Type B pancreatic cell (in vitro differentiated cells): ENCODE measurements around the gene ZNF438. TPM values are rescaled to one million over a fixed set of nuclear protein-coding genes. Genes with fewer than 3 reads are reported as not detected.
"Not testable (repeated sequence)": the region's sequence is repeated elsewhere in the genome, so short reads cannot be mapped to it uniquely, and the experiment has no call there.

Experiments
- DNase-seq: peaks from one replicate; pipeline ENCODE4 v3.0.0; 2021; ENCODE audit warnings: mixed read lengths; ENCODE audit not compliant: unreplicated experiment; ENCODE audit errors: extremely low spot score
- H3K27ac Mint-ChIP-seq: 2 replicates; pipeline ENCODE4 v1.8.0; 2021; ENCODE audit warnings: mild to moderate bottlenecking, mixed read lengths
- H3K27me3 Mint-ChIP-seq: 2 replicates; pipeline ENCODE4 v1.8.0; 2021; ENCODE audit warnings: mixed read lengths
- H3K36me3 Mint-ChIP-seq: 2 replicates; pipeline ENCODE4 v1.8.0; 2021; ENCODE audit warnings: mixed read lengths
- H3K4me1 Mint-ChIP-seq: one replicate; pipeline ENCODE4 v1.8.0; 2021; ENCODE audit warnings: mixed read lengths; ENCODE audit not compliant: unreplicated experiment
- H3K4me3 Mint-ChIP-seq: 2 replicates; pipeline ENCODE4 v1.8.0; 2021; ENCODE audit warnings: mild to moderate bottlenecking, mixed read lengths
- H3K9me3 Mint-ChIP-seq: 2 replicates; pipeline ENCODE4 v1.8.0; 2021; ENCODE audit warnings: mixed read lengths
- total RNA-seq: library from RNA; stranded (reverse); gene quantifications from 2 replicates; pipeline ENCODE4 v1.2.1, GENCODE V29; 2021; ENCODE audit warnings: low replicate concordance
- TF ChIP-seq, protein P1 (sequence below): fragments of 200-600 bp; sonication (generic); conservative IDR thresholded peaks from 2 replicates; pipeline ENCODE4 v1.5.0; 2021; ENCODE audit warnings: antibody characterized with exemption, mild to moderate bottlenecking

The ZNF438 gene
- total RNA-seq, 1 donor from 2014 or later: 3.7 TPM

DNA sequence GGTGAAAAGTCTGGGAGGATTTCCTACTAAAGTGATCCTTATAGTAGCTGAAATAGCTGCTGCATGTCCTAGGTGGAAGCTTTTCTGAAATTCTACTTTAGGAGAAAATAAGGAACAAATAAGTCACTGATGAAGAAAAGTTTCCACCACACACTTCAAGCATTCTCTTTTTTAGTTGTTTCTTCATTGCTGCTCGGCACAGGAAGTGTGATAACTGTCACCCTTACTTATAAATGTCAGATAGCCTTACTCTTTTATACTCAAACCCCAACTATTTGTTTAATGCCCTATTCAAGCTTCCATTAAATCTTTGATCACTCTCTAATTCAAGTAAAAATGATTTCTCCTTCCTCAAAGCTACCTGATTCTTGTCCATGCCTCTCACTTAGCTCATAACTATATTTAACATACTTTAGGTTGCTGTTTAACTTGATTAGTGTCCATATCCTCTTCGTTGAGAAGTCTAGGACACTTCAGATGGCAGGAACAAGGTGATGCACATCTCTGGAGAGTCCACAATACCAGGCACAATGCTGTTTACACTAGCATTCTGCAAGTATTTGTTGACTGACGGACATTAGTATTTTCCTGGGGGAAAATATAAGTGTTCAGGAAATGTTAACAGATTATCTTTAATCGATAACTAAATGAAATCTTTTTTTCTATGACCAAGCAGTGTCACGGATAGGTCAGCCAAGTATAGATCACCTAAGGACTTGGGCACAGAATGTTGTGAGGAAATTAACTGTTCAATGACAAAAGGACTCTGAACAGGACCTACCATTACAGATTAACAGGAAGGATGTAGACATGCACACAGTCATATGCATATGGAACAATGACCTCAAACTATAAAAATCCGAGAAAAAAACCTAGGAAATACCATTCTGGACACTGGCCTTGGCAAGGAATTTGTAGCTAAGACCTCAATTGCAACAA lies 67.4 kb downstream of the ZNF438 start:
- Mint-ChIP-seq H3K4me3 (no peak overlapping the region), H3K27ac (no peak overlapping the region), H3K9me3 (peaks cover 4% of the 10 kb centered on the region), H3K4me1 (peaks cover 8% of the 10 kb centered on the region), H3K36me3 (no peaks in the 10 kb centered on the region), H3K27me3 (no peaks in the 10 kb centered on the region)
- no peak for DNase-seq
- TF ChIP-seq, protein P1, sequence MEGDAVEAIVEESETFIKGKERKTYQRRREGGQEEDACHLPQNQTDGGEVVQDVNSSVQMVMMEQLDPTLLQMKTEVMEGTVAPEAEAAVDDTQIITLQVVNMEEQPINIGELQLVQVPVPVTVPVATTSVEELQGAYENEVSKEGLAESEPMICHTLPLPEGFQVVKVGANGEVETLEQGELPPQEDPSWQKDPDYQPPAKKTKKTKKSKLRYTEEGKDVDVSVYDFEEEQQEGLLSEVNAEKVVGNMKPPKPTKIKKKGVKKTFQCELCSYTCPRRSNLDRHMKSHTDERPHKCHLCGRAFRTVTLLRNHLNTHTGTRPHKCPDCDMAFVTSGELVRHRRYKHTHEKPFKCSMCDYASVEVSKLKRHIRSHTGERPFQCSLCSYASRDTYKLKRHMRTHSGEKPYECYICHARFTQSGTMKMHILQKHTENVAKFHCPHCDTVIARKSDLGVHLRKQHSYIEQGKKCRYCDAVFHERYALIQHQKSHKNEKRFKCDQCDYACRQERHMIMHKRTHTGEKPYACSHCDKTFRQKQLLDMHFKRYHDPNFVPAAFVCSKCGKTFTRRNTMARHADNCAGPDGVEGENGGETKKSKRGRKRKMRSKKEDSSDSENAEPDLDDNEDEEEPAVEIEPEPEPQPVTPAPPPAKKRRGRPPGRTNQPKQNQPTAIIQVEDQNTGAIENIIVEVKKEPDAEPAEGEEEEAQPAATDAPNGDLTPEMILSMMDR: no peak

DNA sequence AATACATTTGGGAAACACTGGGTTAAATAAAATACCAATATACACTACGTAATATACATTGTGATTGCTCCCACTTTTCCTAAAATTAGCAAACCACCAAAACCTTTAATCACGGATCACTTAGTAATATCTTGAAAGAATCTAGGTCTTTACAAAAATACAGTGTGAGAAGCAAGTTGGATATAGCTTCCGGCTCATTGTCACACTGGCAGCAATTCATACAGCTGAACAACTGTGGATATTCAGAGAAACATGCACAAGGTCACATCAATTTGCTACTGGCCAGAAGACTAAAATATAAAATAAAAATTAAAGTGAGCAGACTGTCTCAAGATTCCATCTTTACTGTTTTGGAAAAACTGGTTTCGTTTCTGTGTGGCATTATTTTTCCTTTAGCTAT lies 69.1 kb downstream of the ZNF438 start:
- Mint-ChIP-seq H3K36me3 (no peaks in the 10 kb centered on the region), H3K9me3 (peaks cover 4% of the 10 kb centered on the region), H3K27me3 (no peaks in the 10 kb centered on the region), H3K4me3 (no peak overlapping the region), H3K27ac (no peak overlapping the region), H3K4me1 (peaks cover 6% of the 10 kb centered on the region)
- TF ChIP-seq, protein P1: no peak
- no peak for DNase-seq

DNA sequence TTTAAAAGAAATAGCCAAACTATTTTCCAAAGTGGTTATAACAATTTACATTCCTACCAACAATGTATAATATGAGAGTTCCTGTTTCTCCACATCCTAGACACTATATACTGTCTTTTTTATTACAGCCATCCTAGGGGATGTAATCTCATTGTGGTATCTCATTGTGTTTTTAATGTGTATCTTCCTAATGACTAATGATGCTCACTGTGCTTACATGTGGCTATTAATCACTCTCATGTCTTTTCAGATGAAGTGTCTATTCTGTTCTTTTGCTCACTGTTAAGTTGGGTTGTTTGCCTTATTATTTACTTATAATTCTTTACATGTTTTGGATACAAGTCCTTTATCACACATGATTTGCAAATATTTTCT lies 71.8 kb downstream of the ZNF438 start:
- no peak overlapping the region for H3K27ac Mint-ChIP-seq
- H3K4me1 Mint-ChIP-seq: no peaks in the 10 kb centered on the region
- TF ChIP-seq, protein P1: no peak
- no peak overlapping the region for H3K4me3 Mint-ChIP-seq
- no peak for DNase-seq
- no peaks in the 10 kb centered on the region for H3K27me3 Mint-ChIP-seq
- peaks cover 13% of the 10 kb centered on the region for H3K9me3 Mint-ChIP-seq
- H3K36me3 Mint-ChIP-seq: no peaks in the 10 kb centered on the region

DNA sequence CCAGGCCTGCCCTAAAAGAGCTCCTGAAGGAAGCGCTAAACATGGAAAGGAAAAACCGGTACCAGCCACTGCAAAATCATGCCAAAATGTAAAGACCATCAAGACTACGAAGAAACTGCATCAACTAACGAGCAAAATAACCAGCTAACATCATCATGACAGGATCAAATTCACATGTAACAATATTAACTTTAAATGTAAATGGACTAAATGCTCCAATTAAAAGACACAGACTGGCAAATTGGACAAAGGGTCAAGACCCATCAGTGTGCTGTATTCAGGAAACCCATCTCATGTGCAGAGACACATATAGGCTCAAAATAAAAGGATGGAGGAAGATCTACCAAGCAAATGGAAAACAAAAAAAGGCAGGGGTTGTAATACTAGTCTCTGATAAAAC lies 82.4 kb downstream of the ZNF438 start:
- H3K4me1 Mint-ChIP-seq, DNase-seq, H3K36me3 Mint-ChIP-seq, H3K4me3 Mint-ChIP-seq, H3K9me3 Mint-ChIP-seq, H3K27ac Mint-ChIP-seq, H3K27me3 Mint-ChIP-seq: not testable (repeated sequence)

DNA sequence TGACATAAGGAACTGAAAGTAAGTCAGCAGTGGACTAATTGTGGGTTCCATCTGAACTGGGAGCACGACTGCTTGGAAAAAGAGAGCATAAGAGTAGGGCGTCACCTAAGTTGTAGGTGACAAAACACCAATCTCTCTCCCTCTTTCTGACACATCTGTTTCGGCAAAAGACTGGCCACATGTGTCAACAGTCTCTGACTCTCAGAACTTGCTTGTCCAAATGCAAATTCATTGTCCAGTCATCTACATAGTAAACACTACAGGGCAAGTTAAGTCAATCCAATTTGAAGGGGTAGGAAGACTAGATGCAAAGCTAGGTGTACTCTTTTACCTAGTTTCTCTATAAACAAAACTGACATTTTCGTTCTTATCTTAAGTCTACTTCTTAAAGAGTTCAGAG lies 87.7 kb downstream of the ZNF438 start:
- TF ChIP-seq, protein P1: no peak
- no peak overlapping the region for H3K4me3 Mint-ChIP-seq
- no peak for DNase-seq
- no peaks in the 10 kb centered on the region for H3K27me3 Mint-ChIP-seq
- peaks cover 3% of the 10 kb centered on the region for H3K36me3 Mint-ChIP-seq
- no peak overlapping the region for H3K27ac Mint-ChIP-seq
- peaks cover 6% of the 10 kb centered on the region for H3K9me3 Mint-ChIP-seq
- H3K4me1 Mint-ChIP-seq: peaks cover 5% of the 10 kb centered on the region

DNA sequence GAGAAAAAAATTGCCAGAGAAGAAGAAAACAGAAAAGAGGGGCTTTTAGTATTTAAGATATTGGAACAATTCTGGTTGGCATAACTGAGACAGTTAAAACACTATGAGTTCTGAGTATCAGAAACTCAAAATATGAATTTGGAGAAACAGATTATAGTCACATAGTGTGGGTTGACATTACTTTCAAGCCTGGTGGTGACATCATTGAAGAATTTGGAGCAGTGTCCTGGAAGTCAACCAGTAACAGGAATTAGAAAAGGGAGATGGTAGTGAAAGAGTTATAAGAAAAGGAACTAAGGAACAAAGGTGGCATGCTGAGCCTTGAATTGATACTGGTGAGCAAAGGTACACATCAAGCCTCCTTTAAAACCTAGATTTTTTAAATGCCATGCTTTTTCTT lies 88.2 kb downstream of the ZNF438 start:
- TF ChIP-seq, protein P1: no peak
- peaks cover 6% of the 10 kb centered on the region for H3K9me3 Mint-ChIP-seq
- no peak for DNase-seq
- H3K4me3 Mint-ChIP-seq: no peak overlapping the region
- H3K27me3 Mint-ChIP-seq: no peaks in the 10 kb centered on the region
- peaks cover 5% of the 10 kb centered on the region for H3K4me1 Mint-ChIP-seq
- peaks cover 3% of the 10 kb centered on the region for H3K36me3 Mint-ChIP-seq
- H3K27ac Mint-ChIP-seq: no peak overlapping the region
